ENCODE data around the gene ANKRD9. TPM values are rescaled to one million over a fixed set of nuclear protein-coding genes. Genes with fewer than 3 reads are reported as not detected.
A peak's percentile ranks its signal among the peaks of the same experiment; 100 is the strongest.

The ANKRD9 gene
- total RNA-seq, 1 experiment from 2014 or later = 23.7 TPM

GRCh38 chr14:102524451-102525218 is 15.1 kb upstream of the ANKRD9 start:
- BruUV-seq (replicated peaks) = no TSS peak
- peak overlapping the region; percentile 85 for H3K27ac ChIP-seq (ENCODE audit: low read length)
- ATAC-seq (peak; percentile 98), DNase-seq (ENCODE audit: low read depth, low spot score) (peak; percentile 86)
- CTCF ChIA-PET = interaction anchor here (0.7 to 1.0 kb wide), 4 partner anchors 9 to 170 kb away, joined by 3 to 4 read pairs (median 4); no protein-coding TSS in a partner anchor
- intact Hi-C loops (cut with micrococcal nuclease; ENCODE audit: unreplicated experiment) = loop anchor here (10.0 kb wide), 1 partner anchor 70 kb away; the partner anchor contains the start of gene RCOR1
- H3K36me3 ChIP-seq (ENCODE audit: control insufficient read depth, insufficient read depth, low read length) = no peaks in the 10 kb centered on the region
- peak overlapping the region; percentile 56 to 77 for H3K4me3 ChIP-seq (ENCODE audit: low read depth in 2 of 2, low read length in 2 of 2)
- peaks cover 13% of the 10 kb centered on the region for H3K4me1 ChIP-seq (ENCODE audit: control insufficient read depth, insufficient read depth, low read length)
- POLR2A ChIA-PET = interaction anchor here (0.6 to 0.7 kb wide), 2 partner anchors 15 to 48 kb away, joined by 4 to 9 read pairs; no protein-coding TSS in a partner anchor
- no peaks in the 10 kb centered on the region for H3K9me3 ChIP-seq (ENCODE audit: control insufficient read depth, insufficient read depth, low read depth, low read length)
- TF ChIP-seq POLR2AphosphoS5 (IDR thresholded peaks at IDR 0.05; ENCODE audit: low read depth, low read length) (peak; percentile 59; the same call in 1 of the 2 replicates), CTCF (IDR thresholded peaks at IDR 0.05) (peak; percentile 93)
- TF ChIP-seq, protein P1, sequence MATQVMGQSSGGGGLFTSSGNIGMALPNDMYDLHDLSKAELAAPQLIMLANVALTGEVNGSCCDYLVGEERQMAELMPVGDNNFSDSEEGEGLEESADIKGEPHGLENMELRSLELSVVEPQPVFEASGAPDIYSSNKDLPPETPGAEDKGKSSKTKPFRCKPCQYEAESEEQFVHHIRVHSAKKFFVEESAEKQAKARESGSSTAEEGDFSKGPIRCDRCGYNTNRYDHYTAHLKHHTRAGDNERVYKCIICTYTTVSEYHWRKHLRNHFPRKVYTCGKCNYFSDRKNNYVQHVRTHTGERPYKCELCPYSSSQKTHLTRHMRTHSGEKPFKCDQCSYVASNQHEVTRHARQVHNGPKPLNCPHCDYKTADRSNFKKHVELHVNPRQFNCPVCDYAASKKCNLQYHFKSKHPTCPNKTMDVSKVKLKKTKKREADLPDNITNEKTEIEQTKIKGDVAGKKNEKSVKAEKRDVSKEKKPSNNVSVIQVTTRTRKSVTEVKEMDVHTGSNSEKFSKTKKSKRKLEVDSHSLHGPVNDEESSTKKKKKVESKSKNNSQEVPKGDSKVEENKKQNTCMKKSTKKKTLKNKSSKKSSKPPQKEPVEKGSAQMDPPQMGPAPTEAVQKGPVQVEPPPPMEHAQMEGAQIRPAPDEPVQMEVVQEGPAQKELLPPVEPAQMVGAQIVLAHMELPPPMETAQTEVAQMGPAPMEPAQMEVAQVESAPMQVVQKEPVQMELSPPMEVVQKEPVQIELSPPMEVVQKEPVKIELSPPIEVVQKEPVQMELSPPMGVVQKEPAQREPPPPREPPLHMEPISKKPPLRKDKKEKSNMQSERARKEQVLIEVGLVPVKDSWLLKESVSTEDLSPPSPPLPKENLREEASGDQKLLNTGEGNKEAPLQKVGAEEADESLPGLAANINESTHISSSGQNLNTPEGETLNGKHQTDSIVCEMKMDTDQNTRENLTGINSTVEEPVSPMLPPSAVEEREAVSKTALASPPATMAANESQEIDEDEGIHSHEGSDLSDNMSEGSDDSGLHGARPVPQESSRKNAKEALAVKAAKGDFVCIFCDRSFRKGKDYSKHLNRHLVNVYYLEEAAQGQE (IDR thresholded peaks at IDR 0.05; ENCODE audit: insufficient read depth in 1 of 2, low read depth in 2 of 2, low read length in 1 of 2) = no peak
- in situ Hi-C loops (cut with HindIII; ENCODE audit: low pct_unique_long_range_greater_than_20kb, low sequenced_read_pairs) = no loop called here
- H3K27me3 ChIP-seq (ENCODE audit: control insufficient read depth, insufficient read depth, low read length) = no peaks in the 10 kb centered on the region

GRCh38 chr14:102523569-102524450 is 14.2 kb upstream of the ANKRD9 start:
- no peak for ATAC-seq

More at GRCh38 chr14:102523569-102524450, 14.2 kb upstream of the ANKRD9 start:
- in situ Hi-C loops (cut with HindIII; ENCODE audit: low pct_unique_long_range_greater_than_20kb, low sequenced_read_pairs) (no loop called here), intact Hi-C loops (cut with micrococcal nuclease; ENCODE audit: unreplicated experiment) (loop anchor here (10.0 kb wide), 1 partner anchor 71 kb away; the partner anchor contains the start of gene RCOR1)
- BruUV-seq (replicated peaks) = no TSS peak
- Histone ChIP-seq H3K27ac (ENCODE audit: low read length) (peak overlapping the region; percentile 77), H3K4me3 (ENCODE audit: low read depth in 2 of 2, low read length in 2 of 2) (peak overlapping the region; percentile 48 to 56), H3K27me3 (ENCODE audit: control insufficient read depth, insufficient read depth, low read length) (no peaks in the 10 kb centered on the region), H3K4me1 (ENCODE audit: control insufficient read depth, insufficient read depth, low read length) (peaks cover 13% of the 10 kb centered on the region), H3K9me3 (ENCODE audit: control insufficient read depth, insufficient read depth, low read depth, low read length) (no peaks in the 10 kb centered on the region), H3K36me3 (ENCODE audit: control insufficient read depth, insufficient read depth, low read length) (no peaks in the 10 kb centered on the region)
- TF ChIP-seq SIN3A (IDR thresholded peaks at IDR 0.05; ENCODE audit: borderline replicate concordance, insufficient read depth, low read depth, low read length) = no peak
- TF ChIP-seq CTCF (IDR thresholded peaks at IDR 0.05) = no peak
- TF ChIP-seq, protein P1 (IDR thresholded peaks at IDR 0.05; ENCODE audit: insufficient read depth in 1 of 2, low read depth in 2 of 2, low read length in 1 of 2) = no peak
- TF ChIP-seq TCF7L2 (IDR thresholded peaks at IDR 0.05; ENCODE audit: low read depth, low read length) = no peak
- TF ChIP-seq POLR2AphosphoS5 (IDR thresholded peaks at IDR 0.05; ENCODE audit: low read depth, low read length) = no peak
- DNase-seq (ENCODE audit: low read depth, low spot score) = no peak
- ChIA-PET CTCF (interaction anchor here (0.6 to 1.0 kb wide), 7 partner anchors 8 to 173 kb away, joined by 3 to 23 read pairs (median 4); no protein-coding TSS in a partner anchor), POLR2A (interaction anchor here (0.7 kb wide), 1 partner anchor 14 kb away, joined by 4 read pairs; no protein-coding TSS in a partner anchor)
